Activated CD4-positive, alpha-beta T cell treated with anti-CD3 and anti-CD28 coated beads, Interleukin-2, amount 10 ng/mL, durations not matched to agents 7 days and 5 days (primary cell): ENCODE results near the gene NAPA. TPM values are rescaled to one million over a fixed set of nuclear protein-coding genes. Genes with fewer than 3 reads are reported as not detected.
A peak's percentile ranks its signal among the peaks of the same experiment; 100 is the strongest.

Source experiments
- CTCF ChIA-PET: fragments of 350-600 bp; sonication (Branson Sonifier 250); formaldehyde crosslinking; loops from one replicate; lab custom pipeline; 2021; ENCODE audit warnings: antibody characterized with exemption; lab: Charles Lee
- POLR2A ChIA-PET: fragments of 350-600 bp; sonication (Branson Sonifier 250); formaldehyde crosslinking; loops from one replicate; lab custom pipeline; 2021; ENCODE audit warnings: antibody characterized with exemption; lab: Charles Lee
- DNase-seq: peaks from one replicate; pipeline ENCODE4 v3.0.0-alpha.2; 2020
- H3K27ac Mint-ChIP-seq: one replicate; pipeline ENCODE4 v1.8.0; 2021; ENCODE audit warnings: mild to moderate bottlenecking, moderate library complexity, mixed read lengths
- H3K27me3 Mint-ChIP-seq: one replicate; pipeline ENCODE4 v1.8.0; 2021; ENCODE audit warnings: mixed read lengths
- H3K36me3 Mint-ChIP-seq: one replicate; pipeline ENCODE4 v1.8.0; 2021; ENCODE audit warnings: low read depth, mixed read lengths
- H3K4me1 Mint-ChIP-seq: one replicate; pipeline ENCODE4 v1.8.0; 2021; ENCODE audit warnings: mixed read lengths
- H3K4me3 Mint-ChIP-seq: one replicate; pipeline ENCODE4 v1.8.0; 2021; ENCODE audit warnings: mild to moderate bottlenecking, moderate library complexity, mixed read lengths
- H3K9me3 Mint-ChIP-seq: one replicate; pipeline ENCODE4 v1.8.0; 2021; ENCODE audit warnings: mixed read lengths
- total RNA-seq, 2 experiments: library from RNA; stranded (reverse); gene quantifications; one replicate each; pipeline ENCODE4 v1.2.3, GENCODE V29; 2021

Gene NAPA
- total RNA-seq, 2 experiments from 2014 or later = 121 to 133 TPM

DNA sequence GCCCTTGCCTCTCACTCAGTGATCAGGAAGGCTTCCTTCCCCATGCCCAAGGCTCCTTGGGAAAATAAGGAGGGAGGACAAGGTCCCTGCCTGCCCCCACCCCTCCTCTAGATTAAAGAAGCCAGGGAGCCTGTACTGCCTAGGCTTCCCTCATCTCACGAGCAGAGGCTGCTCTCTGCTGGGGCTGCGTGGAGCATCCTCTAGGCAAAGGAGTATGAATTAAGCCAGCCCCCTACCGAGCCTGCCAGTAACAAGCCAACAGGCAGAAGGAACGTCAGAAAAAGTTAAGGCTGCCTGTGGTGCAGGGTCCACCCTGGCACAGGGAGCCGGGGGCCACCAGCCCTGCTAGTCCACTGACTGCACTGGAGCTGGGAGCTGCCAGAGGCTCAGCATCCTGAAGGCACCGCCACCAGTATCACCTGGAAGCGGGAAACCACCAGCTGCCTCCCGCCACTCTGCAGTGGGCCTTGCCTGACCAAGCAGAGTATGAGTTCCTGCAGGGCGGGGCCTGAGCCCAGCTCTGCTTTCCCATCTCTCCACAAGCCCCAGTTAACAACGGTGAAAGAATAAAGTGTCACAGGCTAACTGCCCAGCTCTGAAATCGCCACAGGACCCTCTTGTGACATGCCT is 6.8 kb downstream of the NAPA start:
- H3K4me1 Mint-ChIP-seq = peaks cover 40% of the 10 kb centered on the region
- ChIA-PET POLR2A (no interaction called here), CTCF (interaction anchor here (0.6 to 1.2 kb wide), 4 partner anchors 24 to 214 kb away, joined by 3 read pairs; partner anchors contain the start of gene KPTN)
- H3K9me3 Mint-ChIP-seq = no peaks in the 10 kb centered on the region
- no peak for DNase-seq
- H3K27me3 Mint-ChIP-seq = no peaks in the 10 kb centered on the region
- peaks cover 14% of the 10 kb centered on the region for H3K36me3 Mint-ChIP-seq
- H3K27ac Mint-ChIP-seq = peak overlapping the region; percentile 5
- H3K4me3 Mint-ChIP-seq = no peak overlapping the region

DNA sequence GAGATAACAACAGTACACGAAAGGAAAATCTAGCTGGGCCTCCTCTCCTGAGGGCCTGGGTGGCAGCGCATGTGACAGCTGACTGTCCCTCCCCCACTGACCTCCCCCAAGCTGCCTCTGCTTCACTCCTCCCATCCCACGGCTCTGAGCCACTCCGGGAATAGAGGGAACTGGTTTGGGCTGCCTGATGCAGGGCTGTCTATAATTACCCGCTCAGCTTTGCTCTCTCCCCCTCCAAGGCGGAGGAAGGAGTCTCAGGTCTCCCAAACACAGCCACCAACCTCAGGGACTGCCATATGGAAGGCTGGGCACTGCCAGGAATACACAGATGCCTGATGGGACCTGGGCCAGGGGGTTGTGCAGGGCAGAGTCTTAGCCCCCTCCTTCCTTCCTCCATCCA is 7.9 kb downstream of the NAPA start:
- H3K4me3 Mint-ChIP-seq = no peak overlapping the region
- H3K27me3 Mint-ChIP-seq = no peaks in the 10 kb centered on the region
- DNase-seq = no peak
- H3K9me3 Mint-ChIP-seq = no peaks in the 10 kb centered on the region
- no peak overlapping the region for H3K27ac Mint-ChIP-seq
- H3K4me1 Mint-ChIP-seq = peaks cover 29% of the 10 kb centered on the region
- H3K36me3 Mint-ChIP-seq = peaks cover 16% of the 10 kb centered on the region
- ChIA-PET CTCF (interaction anchor here (1.2 to 1.6 kb wide), 2 partner anchors 9 to 25 kb away, joined by 3 to 4 read pairs; no protein-coding TSS in a partner anchor), POLR2A (no interaction called here)

DNA sequence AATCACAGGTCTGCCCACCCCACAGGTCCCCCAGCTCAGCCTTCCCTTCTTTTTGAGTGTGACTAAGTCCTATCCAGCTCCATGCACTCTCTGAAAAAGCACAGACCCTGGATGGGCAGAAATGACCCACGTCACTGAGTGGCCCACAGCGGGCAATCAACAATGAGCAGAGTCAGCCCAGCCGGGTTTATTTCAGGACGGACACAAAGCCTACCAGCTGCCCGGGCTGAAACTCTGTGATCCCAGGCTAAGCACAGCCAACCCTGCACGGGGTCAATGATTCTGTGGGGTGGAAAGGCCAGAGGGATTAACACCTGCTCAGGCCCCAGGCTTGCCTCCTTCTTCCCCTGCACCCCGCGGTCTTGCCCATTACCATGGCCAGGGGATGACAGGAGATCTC is 8.4 kb downstream of the NAPA start:
- ChIA-PET POLR2A (no interaction called here), CTCF (interaction anchor here (1.6 kb wide), 1 partner anchor 9 kb away, joined by 4 read pairs; no protein-coding TSS in a partner anchor)
- H3K27ac Mint-ChIP-seq = no peak overlapping the region
- no peaks in the 10 kb centered on the region for H3K27me3 Mint-ChIP-seq
- no peak for DNase-seq
- no peak overlapping the region for H3K4me3 Mint-ChIP-seq
- H3K9me3 Mint-ChIP-seq = no peaks in the 10 kb centered on the region
- H3K4me1 Mint-ChIP-seq = peaks cover 24% of the 10 kb centered on the region
- peaks cover 21% of the 10 kb centered on the region for H3K36me3 Mint-ChIP-seq

DNA sequence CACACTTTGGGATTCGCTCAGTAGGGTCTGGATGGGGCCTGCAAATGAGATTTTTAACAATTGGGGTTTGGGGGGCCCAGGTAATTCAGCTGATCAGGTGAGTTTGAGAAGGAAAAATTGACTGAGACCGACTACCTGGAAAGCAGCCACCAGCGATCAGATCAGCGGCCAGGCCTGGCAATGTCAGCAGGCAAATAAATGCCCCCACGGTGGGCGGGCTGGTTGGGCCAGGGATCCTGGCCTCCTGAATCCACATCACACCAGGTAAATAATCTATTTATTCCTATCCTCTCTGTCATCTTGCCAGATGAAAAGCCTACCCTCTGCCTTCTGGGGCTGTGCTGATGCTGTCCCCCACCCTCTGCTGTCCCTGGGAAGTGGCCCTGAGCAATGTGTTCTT is 9.4 kb downstream of the NAPA start:
- no peak for DNase-seq
- H3K27me3 Mint-ChIP-seq = no peaks in the 10 kb centered on the region
- ChIA-PET CTCF (interaction anchor here (1.6 kb wide), 1 partner anchor 10 kb away, joined by 4 read pairs; no protein-coding TSS in a partner anchor), POLR2A (no interaction called here)
- H3K36me3 Mint-ChIP-seq = peaks cover 24% of the 10 kb centered on the region
- H3K4me1 Mint-ChIP-seq = peaks cover 14% of the 10 kb centered on the region
- no peak overlapping the region for H3K4me3 Mint-ChIP-seq
- no peak overlapping the region for H3K27ac Mint-ChIP-seq
- H3K9me3 Mint-ChIP-seq = no peaks in the 10 kb centered on the region

DNA sequence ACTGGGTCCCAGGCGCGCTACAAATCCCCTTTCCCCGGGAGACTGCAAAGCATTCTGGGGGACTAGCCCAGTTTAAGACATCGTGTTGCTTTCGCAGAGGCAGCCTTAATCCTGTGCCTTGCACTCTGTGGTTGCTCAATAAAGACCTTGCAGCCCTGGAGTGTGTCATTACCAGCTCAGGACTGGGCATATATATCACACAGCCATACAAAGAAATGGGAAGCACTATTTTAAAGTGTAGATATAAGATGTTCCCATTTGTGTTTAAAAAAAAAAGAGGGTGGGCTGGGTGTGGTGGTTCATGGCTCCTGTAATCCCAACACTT is 11.1 kb downstream of the NAPA start:
- Mint-ChIP-seq H3K27me3 (no peaks in the 10 kb centered on the region), H3K4me3 (no peak overlapping the region), H3K36me3 (peaks cover 27% of the 10 kb centered on the region), H3K27ac (no peak overlapping the region), H3K4me1 (peaks cover 1% of the 10 kb centered on the region), H3K9me3 (no peaks in the 10 kb centered on the region)
- ChIA-PET POLR2A (no interaction called here), CTCF (interaction anchor here (0.6 to 1.4 kb wide), 4 partner anchors 10 to 206 kb away, joined by 3 to 6 read pairs (median 3); partner anchors contain the start of gene KPTN)
- no peak for DNase-seq

DNA sequence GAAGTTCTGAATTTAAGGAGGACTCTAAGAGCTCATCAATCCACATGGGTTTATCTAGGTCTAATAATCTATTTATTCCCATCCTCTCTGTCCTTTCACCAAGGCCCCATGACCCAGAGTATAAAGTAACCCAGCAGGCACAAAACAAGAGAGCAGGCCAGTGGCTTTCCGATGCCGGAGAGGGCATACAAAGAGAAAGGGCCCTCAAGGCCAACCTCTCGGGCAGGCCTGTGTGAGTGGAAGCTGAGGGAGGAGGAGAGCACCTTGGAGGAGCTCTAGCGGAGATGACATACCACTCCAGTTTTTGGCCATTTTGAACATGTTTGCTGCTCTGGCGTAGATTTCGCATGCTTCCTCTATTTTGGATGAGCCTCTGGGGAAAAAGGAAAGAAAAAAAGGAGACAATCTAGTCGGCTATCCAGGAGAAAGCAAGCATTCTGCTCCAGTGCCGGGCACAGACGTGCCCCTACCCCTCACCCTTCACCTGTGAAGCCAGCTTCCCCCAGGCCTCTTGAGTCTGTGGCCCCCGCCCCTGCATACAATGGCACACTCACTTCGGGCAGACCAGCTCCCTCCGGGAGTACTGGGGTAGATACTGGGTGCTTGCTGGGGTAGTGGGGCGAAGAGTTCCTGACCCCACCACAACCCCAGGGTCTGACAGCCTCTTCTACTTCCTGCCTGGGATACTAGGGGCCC is 11.6 kb downstream of the NAPA start:
- ChIA-PET CTCF (interaction anchor here (0.6 to 2.2 kb wide), 4 partner anchors 12 to 206 kb away, joined by 3 to 6 read pairs (median 4); partner anchors contain the start of genes KPTN and NAPA), POLR2A (no interaction called here)
- Mint-ChIP-seq H3K27me3 (no peaks in the 10 kb centered on the region), H3K4me1 (peaks cover 1% of the 10 kb centered on the region), H3K9me3 (no peaks in the 10 kb centered on the region), H3K36me3 (peaks cover 29% of the 10 kb centered on the region), H3K4me3 (no peak overlapping the region), H3K27ac (no peak overlapping the region)
- no peak for DNase-seq

DNA sequence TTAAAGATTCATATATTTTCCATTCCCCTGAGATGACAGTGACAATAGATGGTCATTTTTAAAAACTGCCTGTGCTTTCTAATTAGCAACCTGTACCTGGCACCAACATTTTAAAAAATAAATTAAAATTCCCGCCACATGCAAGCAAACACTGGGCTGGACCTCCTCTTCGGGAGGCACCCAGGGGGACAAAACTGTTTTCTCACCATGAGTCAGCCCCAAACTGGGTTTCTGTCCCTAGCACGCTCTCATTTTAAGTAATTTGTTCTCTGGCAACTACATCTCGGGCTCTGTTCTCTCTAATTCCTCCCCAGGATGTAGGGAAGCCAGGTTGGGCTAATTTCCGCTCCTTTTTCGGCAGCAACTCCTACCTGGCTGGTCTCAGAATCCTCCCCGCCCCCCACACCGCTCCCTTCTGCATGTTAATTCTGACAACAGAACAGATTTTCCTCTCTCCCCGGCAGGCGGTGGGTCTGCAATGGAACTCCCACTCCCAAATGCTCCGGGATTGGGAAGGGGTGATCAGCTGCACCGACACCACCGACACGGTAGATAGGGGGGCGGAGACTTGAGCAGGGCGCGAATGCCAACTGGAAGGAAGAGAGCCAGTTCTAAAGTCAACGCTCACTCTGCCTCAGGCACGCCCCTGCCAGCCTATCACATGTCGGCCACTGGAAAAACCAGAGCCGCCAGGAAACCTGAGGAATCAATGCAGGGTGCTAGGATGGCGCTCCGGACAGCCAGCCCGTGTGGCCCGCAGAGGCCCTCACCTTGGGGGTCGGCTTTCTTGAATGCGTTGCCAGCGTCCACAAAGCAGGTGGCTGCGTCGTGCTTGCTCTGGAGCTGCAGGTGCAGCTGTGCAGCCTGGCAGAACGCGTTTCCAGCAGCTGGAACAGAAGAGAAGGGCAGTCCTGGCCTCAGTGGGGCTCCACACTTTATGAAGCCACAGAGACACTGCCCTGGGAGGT is 14.7 kb downstream of the NAPA start:
- no peak for DNase-seq
- Mint-ChIP-seq H3K4me1 (peaks cover 5% of the 10 kb centered on the region), H3K4me3 (no peak overlapping the region), H3K27ac (no peak overlapping the region), H3K27me3 (no peaks in the 10 kb centered on the region), H3K9me3 (no peaks in the 10 kb centered on the region), H3K36me3 (peaks cover 38% of the 10 kb centered on the region)
- ChIA-PET POLR2A (no interaction called here), CTCF (interaction anchor here (0.6 to 1.4 kb wide), 3 partner anchors 16 to 110 kb away, joined by 3 to 7 read pairs (median 6); partner anchors contain the start of gene KPTN)

DNA sequence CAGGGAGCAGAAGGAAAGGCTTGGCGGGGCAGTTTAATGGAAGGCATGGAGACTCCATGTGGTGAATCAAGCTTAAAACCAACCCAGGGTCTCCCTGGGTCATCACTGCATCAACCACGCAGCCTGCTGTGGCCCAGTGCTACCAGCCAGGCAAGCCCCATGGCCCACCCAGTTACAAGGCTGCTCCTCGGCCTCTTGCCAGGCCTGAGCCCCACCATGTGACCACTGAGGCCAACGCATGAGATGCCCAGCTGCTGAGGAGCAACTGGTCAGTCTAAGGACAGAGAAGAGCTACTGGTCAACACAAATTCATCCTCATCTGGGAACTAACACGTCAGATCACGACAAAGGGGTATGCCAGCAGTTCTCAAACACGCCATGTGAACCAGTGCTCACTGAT is 15.5 kb downstream of the NAPA start:
- Mint-ChIP-seq H3K9me3 (no peaks in the 10 kb centered on the region), H3K4me1 (peaks cover 5% of the 10 kb centered on the region), H3K27me3 (no peaks in the 10 kb centered on the region), H3K4me3 (no peak overlapping the region), H3K27ac (no peak overlapping the region), H3K36me3 (peaks cover 35% of the 10 kb centered on the region)
- no peak for DNase-seq
- POLR2A ChIA-PET = no interaction called here
- CTCF ChIA-PET = interaction anchor here (1.2 kb wide), 1 partner anchor 15 kb away, joined by 7 read pairs; the partner anchor contains the start of gene KPTN

DNA sequence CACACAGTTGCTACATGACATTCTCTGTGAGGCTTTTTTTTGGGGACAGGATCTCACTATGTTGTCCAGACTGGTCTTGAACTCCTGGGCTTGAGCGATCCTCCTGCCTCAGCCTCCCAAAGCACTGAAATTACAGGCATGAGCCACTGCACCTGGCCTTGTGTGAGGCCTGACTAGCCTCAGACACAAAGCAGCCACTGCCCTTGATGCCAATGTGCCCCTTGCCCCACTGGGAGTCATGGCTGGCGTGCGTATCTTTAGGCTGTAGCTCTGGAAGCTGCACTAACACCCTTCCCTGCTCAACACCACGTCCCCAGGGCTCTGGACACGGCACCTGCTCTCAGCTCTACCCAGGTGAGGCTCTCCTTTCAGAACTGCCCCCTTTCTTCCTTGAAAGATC is 16.3 kb downstream of the NAPA start:
- CTCF ChIA-PET = interaction anchor here (1.2 kb wide), 1 partner anchor 14 kb away, joined by 7 read pairs; the partner anchor contains the start of gene KPTN
- no peak for DNase-seq
- peaks cover 5% of the 10 kb centered on the region for H3K4me1 Mint-ChIP-seq
- H3K36me3 Mint-ChIP-seq = peaks cover 35% of the 10 kb centered on the region
- H3K27me3 Mint-ChIP-seq = no peaks in the 10 kb centered on the region
- H3K27ac Mint-ChIP-seq = no peak overlapping the region
- H3K9me3 Mint-ChIP-seq = no peaks in the 10 kb centered on the region
- no peak overlapping the region for H3K4me3 Mint-ChIP-seq
- POLR2A ChIA-PET = interaction anchor here (0.5 kb wide), 1 partner anchor 11 kb away, joined by 3 read pairs; no protein-coding TSS in a partner anchor

DNA sequence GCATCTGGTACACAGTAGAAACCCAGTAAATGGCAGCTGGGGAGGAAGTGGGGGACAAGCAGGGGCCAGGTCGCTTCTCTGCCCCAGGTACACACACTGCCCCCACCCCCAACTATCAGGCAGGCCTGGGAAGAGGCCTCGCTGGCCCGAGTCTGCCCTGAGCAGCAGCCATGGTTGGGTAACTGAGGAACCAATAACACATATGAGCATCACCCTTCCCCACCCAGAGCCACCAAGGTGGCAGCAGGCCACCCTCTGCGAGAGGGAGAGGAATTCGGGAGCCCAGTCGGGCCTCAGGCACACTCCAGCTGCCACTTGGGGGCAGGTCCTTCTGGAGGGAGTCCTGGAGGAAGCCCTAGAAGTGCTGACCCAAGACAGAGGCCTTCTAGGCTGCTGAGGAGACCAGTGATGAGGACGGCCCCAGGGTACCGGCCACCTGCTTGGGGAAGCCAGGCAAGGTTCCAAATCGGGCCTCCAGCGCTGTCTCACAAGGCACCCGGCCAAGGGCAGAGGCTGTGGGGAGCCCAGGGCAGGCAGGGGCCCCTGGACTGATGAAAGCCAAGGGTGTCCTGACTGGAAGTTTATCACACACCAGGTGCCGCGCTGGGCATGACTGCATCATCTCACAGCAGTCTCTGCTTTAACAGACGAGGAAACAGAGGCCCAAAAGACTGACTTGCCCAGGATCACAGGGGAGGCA is 16.9 kb downstream of the NAPA start:
- H3K36me3 Mint-ChIP-seq = peaks cover 32% of the 10 kb centered on the region
- no peak overlapping the region for H3K4me3 Mint-ChIP-seq
- CTCF ChIA-PET = interaction anchor here (1.0 to 4.3 kb wide), 3 partner anchors 13 to 17 kb away, joined by 3 to 24 read pairs (median 7); partner anchors contain the start of genes KPTN and NAPA
- H3K27me3 Mint-ChIP-seq = no peaks in the 10 kb centered on the region
- no peaks in the 10 kb centered on the region for H3K9me3 Mint-ChIP-seq
- H3K27ac Mint-ChIP-seq = no peak overlapping the region
- POLR2A ChIA-PET = no interaction called here
- DNase-seq = no peak
- H3K4me1 Mint-ChIP-seq = peaks cover 4% of the 10 kb centered on the region

DNA sequence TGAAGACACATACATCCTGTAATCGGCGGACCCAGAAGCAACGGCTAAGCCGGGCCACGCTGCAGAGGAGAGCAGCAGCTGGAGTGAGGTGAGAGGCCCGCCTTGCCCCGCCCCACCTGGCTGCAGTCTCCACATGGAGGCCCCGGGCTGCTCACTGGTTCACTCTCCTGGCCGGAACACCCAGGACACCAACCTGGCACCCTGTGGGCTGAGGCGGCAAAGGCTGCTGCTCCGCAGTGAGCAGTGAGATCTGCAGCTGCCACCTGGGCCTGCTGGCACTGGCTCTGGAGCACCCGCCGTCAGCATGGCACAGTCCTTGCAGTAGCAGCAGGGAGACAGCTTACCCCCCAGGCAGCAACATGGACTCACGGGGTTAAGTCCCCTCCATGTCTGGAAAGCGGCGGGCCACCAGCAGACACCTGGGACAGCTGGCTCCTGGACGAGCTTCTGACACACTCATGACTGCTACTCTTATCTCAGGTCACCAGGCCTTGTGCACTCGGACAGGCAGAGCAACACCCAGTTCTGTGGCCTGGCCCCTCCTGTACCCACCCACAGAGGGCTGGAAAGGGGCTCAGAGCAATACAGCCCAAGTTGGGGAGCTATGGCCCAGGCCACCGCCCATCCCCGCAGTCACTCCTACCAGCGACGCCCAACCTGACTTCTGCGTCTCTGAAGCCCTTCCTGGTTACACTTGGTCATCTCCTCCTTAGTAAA is 17.7 kb downstream of the NAPA start:
- DNase-seq = no peak
- no peak overlapping the region for H3K4me3 Mint-ChIP-seq
- H3K36me3 Mint-ChIP-seq = peaks cover 25% of the 10 kb centered on the region
- ChIA-PET CTCF (interaction anchor here (0.5 to 4.3 kb wide), 4 partner anchors 14 to 568 kb away, joined by 3 to 24 read pairs (median 5); partner anchors contain the start of genes KPTN and NAPA), POLR2A (no interaction called here)
- H3K27me3 Mint-ChIP-seq = no peaks in the 10 kb centered on the region
- H3K9me3 Mint-ChIP-seq = no peaks in the 10 kb centered on the region
- H3K27ac Mint-ChIP-seq = no peak overlapping the region
- peaks cover 4% of the 10 kb centered on the region for H3K4me1 Mint-ChIP-seq
